Measurements from ENCODE around the gene ARHGAP15. TPM values are rescaled to one million over a fixed set of nuclear protein-coding genes. Genes with fewer than 3 reads are reported as not detected.

The ARHGAP15 gene
- total RNA-seq, 1 experiment from 2014 or later: not detected

DNA sequence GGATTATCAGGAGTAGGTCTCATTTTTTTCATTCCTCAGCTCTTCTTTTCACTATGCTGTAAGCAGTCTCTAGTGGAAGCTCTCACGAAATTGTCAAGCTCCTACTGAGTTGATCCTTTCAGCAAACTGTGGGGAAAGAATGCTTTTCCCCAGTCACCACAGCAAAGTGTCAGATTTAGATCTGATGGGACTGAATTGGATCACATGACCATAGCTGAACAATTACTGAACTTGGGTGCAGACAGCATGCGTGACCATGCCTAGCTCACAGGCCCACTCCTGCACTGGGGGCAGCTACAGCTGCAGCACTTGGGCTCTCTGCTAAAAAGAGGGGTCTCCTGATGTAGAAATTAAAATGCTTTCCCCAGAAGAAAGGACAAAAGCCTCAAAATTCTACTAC is 3.1 kb downstream of the ARHGAP15 start:
- Histone ChIP-seq H3K27me3 (ENCODE audit: control insufficient read depth, insufficient read depth, low read length) (no peaks in the 10 kb centered on the region), H3K4me3 (ENCODE audit: insufficient read depth, low read depth, low read length) (no peak overlapping the region), H3K36me3 (replicated peaks; ENCODE audit: control insufficient read depth, insufficient read depth, low read length) (no peaks in the 10 kb centered on the region)
- no peak for DNase-seq

DNA sequence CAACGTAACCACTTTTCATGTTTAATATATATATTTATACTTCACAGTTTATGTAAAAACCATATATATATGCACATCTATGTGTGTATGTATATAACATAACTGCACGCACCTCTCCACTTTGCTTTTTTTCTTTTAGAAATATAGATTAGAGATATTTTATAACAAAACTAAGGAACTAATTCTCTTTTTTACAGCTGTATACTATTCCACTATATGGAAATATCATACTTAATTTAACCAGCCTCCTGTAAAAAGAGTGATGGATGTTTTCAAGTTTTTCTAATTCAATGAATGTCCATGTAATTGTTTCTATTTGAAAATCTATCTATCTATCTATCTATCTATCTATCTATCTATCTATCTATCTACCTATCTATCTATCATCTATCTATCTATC is 4.6 kb downstream of the ARHGAP15 start:
- Histone ChIP-seq H3K27me3 (ENCODE audit: control insufficient read depth, insufficient read depth, low read length) (no peaks in the 10 kb centered on the region), H3K36me3 (replicated peaks; ENCODE audit: control insufficient read depth, insufficient read depth, low read length) (no peaks in the 10 kb centered on the region), H3K4me3 (ENCODE audit: insufficient read depth, low read depth, low read length) (no peak overlapping the region)
- no peak for DNase-seq

GRCh38 chr2:143138292-143138691 is 9.1 kb downstream of the ARHGAP15 start:
- no peak for DNase-seq
- Histone ChIP-seq H3K27me3 (ENCODE audit: control insufficient read depth, insufficient read depth, low read length) (no peaks in the 10 kb centered on the region), H3K4me3 (ENCODE audit: insufficient read depth, low read depth, low read length) (no peak overlapping the region), H3K36me3 (replicated peaks; ENCODE audit: control insufficient read depth, insufficient read depth, low read length) (no peaks in the 10 kb centered on the region)

DNA sequence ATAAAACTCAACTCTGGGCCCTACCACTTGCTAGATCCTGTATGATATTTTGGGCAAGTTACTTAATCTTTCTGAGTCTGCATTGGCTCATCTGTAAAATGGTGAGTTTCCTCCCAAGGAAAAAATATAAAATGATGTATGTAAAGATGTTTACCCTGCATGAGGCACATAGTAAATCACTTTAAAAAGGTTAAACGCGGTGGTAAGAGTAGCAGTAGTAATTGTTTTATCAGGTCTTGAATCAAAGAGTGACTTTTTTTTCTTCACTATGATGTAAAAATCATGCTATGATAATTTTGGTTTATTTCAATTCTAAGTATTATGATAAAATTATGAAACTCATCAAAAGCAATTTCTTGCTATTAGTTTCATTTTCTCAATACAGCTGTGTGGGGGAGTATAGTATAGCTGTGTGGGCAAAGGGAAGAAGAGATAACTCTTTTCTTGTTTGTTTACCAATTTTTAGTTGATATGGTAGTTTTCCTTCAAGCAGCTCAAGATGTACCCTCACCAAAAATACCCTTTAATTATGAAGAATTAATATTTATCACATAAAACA is 10.7 kb downstream of the ARHGAP15 start:
- H3K4me3 ChIP-seq (ENCODE audit: insufficient read depth, low read depth, low read length): no peak overlapping the region
- no peaks in the 10 kb centered on the region for H3K27me3 ChIP-seq (ENCODE audit: control insufficient read depth, insufficient read depth, low read length)
- H3K36me3 ChIP-seq (replicated peaks; ENCODE audit: control insufficient read depth, insufficient read depth, low read length): no peaks in the 10 kb centered on the region
- no peak for DNase-seq

GRCh38 chr2:143140864-143141661 is 11.8 kb downstream of the ARHGAP15 start:
- Histone ChIP-seq H3K27me3 (ENCODE audit: control insufficient read depth, insufficient read depth, low read length) (no peaks in the 10 kb centered on the region), H3K4me3 (ENCODE audit: insufficient read depth, low read depth, low read length) (no peak overlapping the region), H3K36me3 (replicated peaks; ENCODE audit: control insufficient read depth, insufficient read depth, low read length) (no peaks in the 10 kb centered on the region)
- no peak for DNase-seq

- Histone ChIP-seq H3K36me3 (replicated peaks; ENCODE audit: control insufficient read depth, insufficient read depth, low read length) (no peaks in the 10 kb centered on the region), H3K27me3 (ENCODE audit: control insufficient read depth, insufficient read depth, low read length) (no peaks in the 10 kb centered on the region)
Measured at GRCh38 chr2:143142598-143142997, 13.4 kb downstream of the ARHGAP15 start.

GRCh38 chr2:143144813-143145455 is 15.7 kb downstream of the ARHGAP15 start:
- Histone ChIP-seq H3K4me3 (ENCODE audit: insufficient read depth, low read depth, low read length) (no peak overlapping the region), H3K36me3 (replicated peaks; ENCODE audit: control insufficient read depth, insufficient read depth, low read length) (no peaks in the 10 kb centered on the region), H3K27me3 (ENCODE audit: control insufficient read depth, insufficient read depth, low read length) (no peaks in the 10 kb centered on the region)
- DNase-seq: no peak

More at GRCh38 chr2:143142598-143142997, 13.4 kb downstream of the ARHGAP15 start:
- DNase-seq: no peak
- H3K4me3 ChIP-seq (ENCODE audit: insufficient read depth, low read depth, low read length): no peak overlapping the region

DNA sequence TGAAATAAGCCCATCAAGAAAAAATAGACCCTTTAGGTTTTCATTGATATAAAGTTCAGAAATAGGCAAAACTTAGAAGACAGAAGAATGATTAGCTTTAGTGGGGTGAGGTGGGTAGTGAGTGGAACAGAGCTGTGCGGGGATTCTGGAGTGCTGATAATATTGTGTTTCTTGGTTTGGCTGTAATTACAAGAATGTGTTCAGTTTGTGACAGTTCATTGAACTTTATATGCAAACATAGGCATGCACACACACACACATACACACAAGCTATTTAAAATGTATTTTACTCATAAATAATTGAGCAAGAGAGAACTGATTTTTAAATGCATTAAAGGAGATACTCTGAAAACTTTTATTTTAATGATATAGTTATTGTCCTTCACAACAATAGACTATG is 17.1 kb downstream of the ARHGAP15 start:
- Histone ChIP-seq H3K36me3 (replicated peaks; ENCODE audit: control insufficient read depth, insufficient read depth, low read length) (no peaks in the 10 kb centered on the region), H3K27me3 (ENCODE audit: control insufficient read depth, insufficient read depth, low read length) (no peaks in the 10 kb centered on the region), H3K4me3 (ENCODE audit: insufficient read depth, low read depth, low read length) (no peak overlapping the region)
- DNase-seq: no peak

GRCh38 chr2:143146815-143147530 is 17.8 kb downstream of the ARHGAP15 start:
- Histone ChIP-seq H3K4me3 (ENCODE audit: insufficient read depth, low read depth, low read length) (no peak overlapping the region), H3K36me3 (replicated peaks; ENCODE audit: control insufficient read depth, insufficient read depth, low read length) (no peaks in the 10 kb centered on the region), H3K27me3 (ENCODE audit: control insufficient read depth, insufficient read depth, low read length) (no peaks in the 10 kb centered on the region)
- no peak for DNase-seq

- DNase-seq: no peak
- Histone ChIP-seq H3K36me3 (replicated peaks; ENCODE audit: control insufficient read depth, insufficient read depth, low read length) (no peaks in the 10 kb centered on the region), H3K27me3 (ENCODE audit: control insufficient read depth, insufficient read depth, low read length) (no peaks in the 10 kb centered on the region), H3K4me3 (ENCODE audit: insufficient read depth, low read depth, low read length) (no peak overlapping the region)
Measured at GRCh38 chr2:143148011-143148410, 18.8 kb downstream of the ARHGAP15 start.

GRCh38 chr2:143148757-143149156 is 19.5 kb downstream of the ARHGAP15 start:
- Histone ChIP-seq H3K36me3 (replicated peaks; ENCODE audit: control insufficient read depth, insufficient read depth, low read length) (no peaks in the 10 kb centered on the region), H3K4me3 (ENCODE audit: insufficient read depth, low read depth, low read length) (no peak overlapping the region), H3K27me3 (ENCODE audit: control insufficient read depth, insufficient read depth, low read length) (no peaks in the 10 kb centered on the region)
- DNase-seq: no peak

GRCh38 chr2:143150287-143150686 is 21.1 kb downstream of the ARHGAP15 start:
- DNase-seq: no peak
- Histone ChIP-seq H3K36me3 (replicated peaks; ENCODE audit: control insufficient read depth, insufficient read depth, low read length) (no peaks in the 10 kb centered on the region), H3K27me3 (ENCODE audit: control insufficient read depth, insufficient read depth, low read length) (no peaks in the 10 kb centered on the region), H3K4me3 (ENCODE audit: insufficient read depth, low read depth, low read length) (no peak overlapping the region)

DNA sequence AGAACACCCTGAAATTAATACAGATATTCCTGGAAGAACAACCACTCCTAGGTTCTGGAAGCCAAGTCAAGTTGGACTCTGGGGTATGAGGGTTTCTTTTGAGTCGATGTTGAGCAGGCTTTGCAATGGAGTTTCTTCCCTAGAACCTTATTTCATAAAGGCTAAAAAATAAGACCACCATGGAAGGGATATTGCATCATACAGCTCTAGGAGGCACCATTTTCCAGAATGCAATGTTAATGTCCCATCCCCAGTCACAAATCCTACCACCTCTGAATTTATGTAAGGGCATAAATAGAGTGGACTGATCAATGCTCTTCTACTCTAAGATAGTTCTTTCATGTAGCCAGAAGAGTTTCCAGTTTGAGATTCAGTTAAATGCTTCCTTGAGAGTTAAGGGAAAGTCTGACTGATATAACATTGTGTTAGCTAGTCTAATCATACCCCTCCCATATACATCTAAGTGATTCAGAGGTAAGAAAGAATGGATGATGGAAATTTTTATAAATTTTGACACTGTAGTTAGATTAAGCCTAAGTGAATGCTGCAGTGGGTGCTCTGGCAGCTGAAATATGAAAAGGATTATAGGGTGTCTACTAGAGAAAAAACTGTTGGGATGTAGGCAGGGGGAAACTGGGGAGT is 22.0 kb downstream of the ARHGAP15 start:
- Histone ChIP-seq H3K4me3 (ENCODE audit: insufficient read depth, low read depth, low read length) (no peak overlapping the region), H3K36me3 (replicated peaks; ENCODE audit: control insufficient read depth, insufficient read depth, low read length) (no peaks in the 10 kb centered on the region), H3K27me3 (ENCODE audit: control insufficient read depth, insufficient read depth, low read length) (no peaks in the 10 kb centered on the region)
- no peak for DNase-seq

GRCh38 chr2:143152219-143152618 is 23.0 kb downstream of the ARHGAP15 start:
- no peaks in the 10 kb centered on the region for H3K36me3 ChIP-seq (replicated peaks; ENCODE audit: control insufficient read depth, insufficient read depth, low read length)
- no peak overlapping the region for H3K4me3 ChIP-seq (ENCODE audit: insufficient read depth, low read depth, low read length)
- no peaks in the 10 kb centered on the region for H3K27me3 ChIP-seq (ENCODE audit: control insufficient read depth, insufficient read depth, low read length)
- no peak for DNase-seq

Measured in H7 (cell line).